Stimulated activated CD4-positive, alpha-beta T cell treated with anti-CD3 and anti-CD28 coated beads, Interleukin-4, amount 100 ng/mL, for 24 hours (primary cell): ENCODE measurements around the gene RAB19.
"Not testable (repeated sequence)": the region's sequence is repeated elsewhere in the genome, so short reads cannot be mapped to it uniquely, and the experiment has no call there.

ENCODE experiments used
- DNase-seq: peaks from one replicate; pipeline ENCODE4 v3.0.0-alpha.2; 2020

The RAB19 gene

GRCh38 chr7:140402178-140402835 is 1.6 kb upstream of the RAB19 start:
- no peak for DNase-seq

- DNase-seq = no peak
Observed at GRCh38 chr7:140404565-140405065, 757 bp downstream of the RAB19 start.

- no peak for DNase-seq
Observed at GRCh38 chr7:140415361-140415760, 11.5 kb downstream of the RAB19 start.

GRCh38 chr7:140415816-140416215 is 12.0 kb downstream of the RAB19 start:
- DNase-seq = not testable (repeated sequence)

GRCh38 chr7:140416560-140416959 is 12.7 kb downstream of the RAB19 start:
- no peak for DNase-seq

GRCh38 chr7:140417456-140418155 is 13.7 kb downstream of the RAB19 start:
- DNase-seq = no peak

GRCh38 chr7:140418156-140418472 is 14.3 kb downstream of the RAB19 start:
- not testable (repeated sequence) for DNase-seq

- DNase-seq = no peak
Observed at GRCh38 chr7:140418653-140419052, 14.8 kb downstream of the RAB19 start.

- DNase-seq = no peak
Observed at GRCh38 chr7:140421521-140421920, 17.7 kb downstream of the RAB19 start.

GRCh38 chr7:140423501-140423900 is 19.6 kb downstream of the RAB19 start:
- DNase-seq = no peak

GRCh38 chr7:140425718-140426117 is 21.9 kb downstream of the RAB19 start:
- DNase-seq = no peak

GRCh38 chr7:140426130-140426529 is 22.3 kb downstream of the RAB19 start:
- no peak for DNase-seq

- no peak for DNase-seq
Observed at GRCh38 chr7:140433396-140433795, 29.5 kb downstream of the RAB19 start.

- DNase-seq = no peak
Observed at GRCh38 chr7:140435252-140435895, 31.5 kb downstream of the RAB19 start.

GRCh38 chr7:140439359-140439758 is 35.5 kb downstream of the RAB19 start:
- DNase-seq = no peak

- no peak for DNase-seq
Observed at GRCh38 chr7:140440593-140440992, 36.7 kb downstream of the RAB19 start.

- DNase-seq = no peak
Observed at GRCh38 chr7:140441519-140441918, 37.7 kb downstream of the RAB19 start.

GRCh38 chr7:140446467-140446866 is 42.6 kb downstream of the RAB19 start:
- DNase-seq = no peak

GRCh38 chr7:140447841-140448240 is 44.0 kb downstream of the RAB19 start:
- DNase-seq = no peak

- no peak for DNase-seq
Observed at GRCh38 chr7:140448781-140449480, 45.1 kb downstream of the RAB19 start.

GRCh38 chr7:140451716-140452115 is 47.9 kb downstream of the RAB19 start:
- no peak for DNase-seq

GRCh38 chr7:140453273-140453672 is 49.4 kb downstream of the RAB19 start:
- DNase-seq = no peak
